Fibroblast of lung (primary cell): ENCODE results near the gene SUZ12.

Experiments used
- EZH2 ChIP-seq: IDR thresholded peaks from 2 replicates; pipeline ENCODE4 v1.5.1; 2012; ENCODE audit warnings: low read length, control low read depth, mild to moderate bottlenecking; ENCODE audit errors: missing control alignments
- TF ChIP-seq, protein P1 (sequence below), 2 donors: IDR thresholded peaks in 1 of 2; conservative IDR thresholded peaks in 1 of 2; 1 replicate in 1 of 2; 2 replicates in 1 of 2; pipeline ENCODE4 v1.5.1; 2011 to 2012; ENCODE audit warnings: low read length in 2 of 2, control low read depth in 1 of 2, inconsistent platforms in 1 of 2, low read depth in 1 of 2, mild to moderate bottlenecking in 1 of 2

DNA sequence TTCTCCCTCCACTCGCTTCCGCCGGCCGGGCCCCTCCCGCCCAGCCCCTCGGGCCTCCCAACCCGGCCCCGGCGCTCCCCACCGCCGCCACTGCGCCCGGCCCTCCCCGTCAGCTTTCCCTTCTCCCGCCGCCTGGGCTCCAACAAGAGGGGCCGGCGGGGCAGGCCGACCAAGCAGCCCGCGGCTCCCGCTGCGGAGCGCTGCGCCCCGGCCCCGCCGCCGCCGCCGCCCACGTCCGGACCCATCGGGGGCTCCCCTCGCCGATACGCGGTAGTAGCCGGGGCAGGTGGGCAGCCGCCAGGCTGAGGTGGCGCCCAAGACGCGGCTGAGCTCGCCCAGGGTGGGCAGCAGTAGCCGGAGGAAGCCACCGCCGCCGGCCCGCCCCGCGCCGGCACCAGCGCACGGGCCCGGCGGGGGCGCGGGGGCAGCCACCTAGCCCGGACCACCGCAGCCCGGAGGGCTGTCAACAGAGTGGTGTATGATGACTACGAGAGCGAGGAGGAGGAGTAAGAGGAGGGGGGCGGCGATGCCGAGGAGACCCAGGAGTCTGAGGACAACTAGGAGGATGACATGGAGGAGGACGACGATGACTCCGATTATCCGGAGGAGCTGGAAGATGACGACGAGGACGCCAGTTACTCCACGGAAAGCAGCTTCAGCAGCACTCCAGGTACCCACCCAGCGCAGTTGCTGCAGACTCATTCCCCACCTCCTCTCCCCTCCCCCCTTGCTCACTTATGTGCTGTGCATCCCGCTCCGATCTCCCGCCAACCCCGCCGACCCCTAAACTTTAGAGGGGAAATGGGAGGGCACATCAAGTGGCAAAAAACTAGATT is 70.9 kb downstream of the SUZ12 start:
- TF ChIP-seq, protein P1, sequence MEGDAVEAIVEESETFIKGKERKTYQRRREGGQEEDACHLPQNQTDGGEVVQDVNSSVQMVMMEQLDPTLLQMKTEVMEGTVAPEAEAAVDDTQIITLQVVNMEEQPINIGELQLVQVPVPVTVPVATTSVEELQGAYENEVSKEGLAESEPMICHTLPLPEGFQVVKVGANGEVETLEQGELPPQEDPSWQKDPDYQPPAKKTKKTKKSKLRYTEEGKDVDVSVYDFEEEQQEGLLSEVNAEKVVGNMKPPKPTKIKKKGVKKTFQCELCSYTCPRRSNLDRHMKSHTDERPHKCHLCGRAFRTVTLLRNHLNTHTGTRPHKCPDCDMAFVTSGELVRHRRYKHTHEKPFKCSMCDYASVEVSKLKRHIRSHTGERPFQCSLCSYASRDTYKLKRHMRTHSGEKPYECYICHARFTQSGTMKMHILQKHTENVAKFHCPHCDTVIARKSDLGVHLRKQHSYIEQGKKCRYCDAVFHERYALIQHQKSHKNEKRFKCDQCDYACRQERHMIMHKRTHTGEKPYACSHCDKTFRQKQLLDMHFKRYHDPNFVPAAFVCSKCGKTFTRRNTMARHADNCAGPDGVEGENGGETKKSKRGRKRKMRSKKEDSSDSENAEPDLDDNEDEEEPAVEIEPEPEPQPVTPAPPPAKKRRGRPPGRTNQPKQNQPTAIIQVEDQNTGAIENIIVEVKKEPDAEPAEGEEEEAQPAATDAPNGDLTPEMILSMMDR (conservative IDR thresholded peaks at IDR 0.05 in 1 of 2, IDR thresholded peaks at IDR 0.05 in 1 of 2; ENCODE audit: low read depth in 1 of 2, low read length in 2 of 2) = no peak
- no peak for TF ChIP-seq EZH2
